Naive B cell (primary cell): ENCODE results near the gene PTGFR. TPM values are rescaled to one million over a fixed set of nuclear protein-coding genes. Genes with fewer than 3 reads are reported as not detected.

Experiments used
- ATAC-seq, 2 donors: fragments of 150-1000 bp; cut with Tn5 transposase; 2 replicates each; pipeline ENCODE4 v1.10.0; 2021; ENCODE audit warnings: low read depth in 2 of 2, mild to moderate bottlenecking in 2 of 2, moderate library complexity in 2 of 2
- DNase-seq: peaks from one replicate; pipeline ENCODE4 v3.0.0; 2022
- H3K27ac Mint-ChIP-seq, 6 donors: one replicate each; pipeline ENCODE4 v1.8.0; 2020 to 2022; ENCODE audit warnings: mild to moderate bottlenecking in 6 of 6, mixed read lengths in 6 of 6, moderate library complexity in 5 of 6, inconsistent platforms in 2 of 6
- H3K27me3 Mint-ChIP-seq, 3 donors: one replicate each; pipeline ENCODE4 v1.8.0; 2021 to 2022; ENCODE audit warnings: mixed read lengths in 3 of 3, mild to moderate bottlenecking in 1 of 3
- H3K36me3 Mint-ChIP-seq, 2 donors: one replicate each; pipeline ENCODE4 v1.8.0; 2020 to 2022; ENCODE audit warnings: mixed read lengths in 2 of 2, inconsistent platforms in 1 of 2, mild to moderate bottlenecking in 1 of 2
- H3K4me1 Mint-ChIP-seq, 3 donors: one replicate each; pipeline ENCODE4 v1.8.0; 2020 to 2022; ENCODE audit warnings: mixed read lengths in 3 of 3, inconsistent platforms in 1 of 3, mild to moderate bottlenecking in 1 of 3, moderate library complexity in 1 of 3
- H3K4me3 Mint-ChIP-seq, 8 donors: one replicate each; pipeline ENCODE4 v1.8.0; 2020 to 2022; ENCODE audit warnings: mild to moderate bottlenecking in 8 of 8, mixed read lengths in 8 of 8, moderate library complexity in 8 of 8, inconsistent platforms in 2 of 8
- H3K9me3 Mint-ChIP-seq, 7 donors: one replicate each; pipeline ENCODE4 v1.8.0; 2020 to 2022; ENCODE audit warnings: mixed read lengths in 7 of 7, mild to moderate bottlenecking in 5 of 7, inconsistent platforms in 2 of 7, moderate library complexity in 1 of 7
- polyA plus RNA-seq, 6 donors: library from polyadenylated mRNA; unstranded; fragments of 300-500 nt; fragmentation: Illumina TruSeq; gene quantifications; one replicate each; pipeline ENCODE4 v1.2.3, GENCODE V29; 2021; ENCODE audit warnings: low read depth in 6 of 6

PTGFR gene
- polyA plus RNA-seq, 6 donors from 2014 or later: not detected

- Mint-ChIP-seq H3K27ac (peak overlapping the region in 1 of 6 donors; percentile 24), H3K9me3 (peaks cover 0 to 29% (median 8%) of the 10 kb centered on the region in 7 donors), H3K36me3 (no peaks in the 10 kb centered on the region), H3K4me3 (peak overlapping the region in 1 of 8 donors; percentile 59), H3K4me1 (peaks cover 0 to 9% (median 6%) of the 10 kb centered on the region in 3 donors), H3K27me3 (peaks cover 25 to 43% (median 37%) of the 10 kb centered on the region in 3 donors)
- DNase-seq (no peak), ATAC-seq (no peak)
Observed at GRCh38 chr1:78491451-78492071, 787 bp downstream of the PTGFR start.

GRCh38 chr1:78492386-78492950 lies 1.7 kb downstream of the PTGFR start:
- Mint-ChIP-seq H3K9me3 (peaks cover 0 to 27% (median 8%) of the 10 kb centered on the region in 7 donors), H3K4me1 (peaks cover 0 to 9% (median 6%) of the 10 kb centered on the region in 3 donors), H3K27ac (no peak overlapping the region), H3K27me3 (peaks cover 25 to 43% (median 37%) of the 10 kb centered on the region in 3 donors), H3K36me3 (no peaks in the 10 kb centered on the region), H3K4me3 (no peak overlapping the region)
- ATAC-seq (no peak), DNase-seq (no peak)

DNA sequence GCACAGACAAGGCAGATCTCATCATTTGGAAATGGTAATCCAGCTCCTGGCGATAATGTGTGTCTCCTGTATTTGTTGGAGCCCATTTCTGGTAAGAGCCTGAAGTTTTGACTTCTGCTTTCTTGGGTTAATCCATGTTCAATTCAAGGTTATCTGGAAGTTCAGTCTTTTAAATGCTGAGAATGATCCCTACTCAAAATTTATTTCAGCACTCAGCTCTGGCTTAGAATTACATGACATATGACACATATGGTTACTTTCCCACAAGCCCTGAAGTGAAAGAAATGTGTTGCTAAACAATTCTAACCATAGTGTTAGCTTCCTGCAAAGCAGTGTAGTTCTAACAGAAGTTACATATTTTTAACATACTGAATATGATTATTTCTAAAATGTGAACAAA lies 2.7 kb downstream of the PTGFR start:
- Mint-ChIP-seq H3K4me1 (peaks cover 0 to 9% (median 6%) of the 10 kb centered on the region in 3 donors), H3K27me3 (peaks cover 25 to 41% (median 36%) of the 10 kb centered on the region in 3 donors), H3K9me3 (peaks cover 0 to 17% (median 8%) of the 10 kb centered on the region in 7 donors), H3K36me3 (no peaks in the 10 kb centered on the region), H3K27ac (no peak overlapping the region), H3K4me3 (no peak overlapping the region)
- ATAC-seq: no peak
- no peak for DNase-seq

DNA sequence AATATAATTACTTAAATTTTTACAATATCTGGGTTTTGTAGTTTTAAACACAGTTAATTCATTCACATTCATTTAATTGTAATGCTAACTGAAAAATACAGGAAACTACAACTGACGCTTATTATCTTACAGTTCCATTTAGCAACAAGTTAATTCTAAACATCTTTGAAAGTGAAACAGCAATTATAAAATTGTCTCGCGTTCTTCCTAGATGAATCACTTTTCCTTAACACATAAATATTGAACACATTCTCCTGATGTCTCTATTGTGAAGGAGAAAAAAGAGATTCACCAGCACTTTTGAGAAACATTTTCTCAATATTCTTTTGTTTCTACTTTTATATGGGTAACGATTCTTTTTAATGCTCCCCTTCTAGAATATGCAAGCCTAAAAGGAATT lies 6.4 kb downstream of the PTGFR start:
- Mint-ChIP-seq H3K36me3 (no peaks in the 10 kb centered on the region), H3K4me1 (no peaks in the 10 kb centered on the region), H3K9me3 (peaks cover 0 to 4% (median 0%) of the 10 kb centered on the region in 7 donors), H3K4me3 (no peak overlapping the region), H3K27ac (no peak overlapping the region), H3K27me3 (peaks cover under 1 to 7% (median 5%) of the 10 kb centered on the region in 3 donors)
- ATAC-seq: no peak
- no peak for DNase-seq

GRCh38 chr1:78500529-78500928 lies 9.8 kb downstream of the PTGFR start:
- Mint-ChIP-seq H3K27ac (no peak overlapping the region), H3K36me3 (no peaks in the 10 kb centered on the region), H3K4me1 (no peaks in the 10 kb centered on the region), H3K4me3 (no peak overlapping the region), H3K9me3 (peaks cover 0 to 4% (median 0%) of the 10 kb centered on the region in 7 donors), H3K27me3 (no peaks in the 10 kb centered on the region)
- DNase-seq (no peak), ATAC-seq (no peak)

DNA sequence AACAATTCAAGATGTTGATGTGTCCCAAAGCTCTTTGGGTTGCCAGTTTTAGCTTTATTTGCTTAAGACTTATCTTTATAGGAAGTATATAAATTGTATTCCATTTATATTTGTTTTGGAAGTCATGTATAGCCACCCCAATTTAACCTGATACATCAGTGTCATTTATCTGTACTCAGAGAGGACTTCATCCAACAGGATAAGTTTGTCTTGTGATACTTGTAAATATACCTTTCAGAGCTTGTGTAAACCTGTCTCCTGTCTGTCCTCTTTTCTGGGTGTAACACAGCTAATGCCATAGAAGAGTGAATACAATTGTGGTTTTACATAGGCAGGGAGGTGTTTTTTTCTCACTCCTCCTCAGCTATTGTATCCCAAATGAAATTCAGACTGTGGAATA lies 10.4 kb downstream of the PTGFR start:
- no peaks in the 10 kb centered on the region for H3K36me3 Mint-ChIP-seq
- H3K27ac Mint-ChIP-seq: no peak overlapping the region
- no peaks in the 10 kb centered on the region for H3K27me3 Mint-ChIP-seq
- DNase-seq (no peak), ATAC-seq (no peak)
- H3K9me3 Mint-ChIP-seq: peaks cover 0 to 4% (median 0%) of the 10 kb centered on the region in 7 donors
- H3K4me3 Mint-ChIP-seq: no peak overlapping the region
- no peaks in the 10 kb centered on the region for H3K4me1 Mint-ChIP-seq

DNA sequence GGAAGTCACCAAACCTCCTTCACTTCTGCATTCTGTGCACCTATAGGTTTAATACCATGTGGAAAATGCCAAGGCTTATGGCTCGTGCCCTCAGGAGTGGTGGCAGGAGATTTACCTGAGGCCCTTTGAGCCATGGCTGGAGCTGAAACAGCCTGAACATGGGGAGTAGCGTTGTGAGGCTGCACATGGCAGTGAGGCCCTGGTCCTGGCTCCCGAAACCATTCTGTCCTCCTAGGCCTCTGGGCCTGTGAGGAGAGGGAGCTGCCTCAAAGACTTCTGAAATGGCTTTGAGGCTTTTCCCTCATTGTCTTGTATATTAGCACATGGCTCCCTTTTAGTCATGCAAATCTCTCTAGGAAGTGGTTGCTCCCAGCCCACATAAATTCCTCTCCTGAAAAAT lies 20.6 kb downstream of the PTGFR start:
- Mint-ChIP-seq H3K36me3 (peaks cover 4 to 16% of the 10 kb centered on the region in 2 donors), H3K27ac (no peak overlapping the region), H3K4me3 (peak overlapping the region in 1 of 8 donors; percentile 58), H3K27me3 (peaks cover 0 to 8% (median 0%) of the 10 kb centered on the region in 3 donors), H3K9me3 (peaks cover 13 to 36% (median 20%) of the 10 kb centered on the region in 7 donors), H3K4me1 (no peaks in the 10 kb centered on the region)
- ATAC-seq (no peak), DNase-seq (no peak)

DNA sequence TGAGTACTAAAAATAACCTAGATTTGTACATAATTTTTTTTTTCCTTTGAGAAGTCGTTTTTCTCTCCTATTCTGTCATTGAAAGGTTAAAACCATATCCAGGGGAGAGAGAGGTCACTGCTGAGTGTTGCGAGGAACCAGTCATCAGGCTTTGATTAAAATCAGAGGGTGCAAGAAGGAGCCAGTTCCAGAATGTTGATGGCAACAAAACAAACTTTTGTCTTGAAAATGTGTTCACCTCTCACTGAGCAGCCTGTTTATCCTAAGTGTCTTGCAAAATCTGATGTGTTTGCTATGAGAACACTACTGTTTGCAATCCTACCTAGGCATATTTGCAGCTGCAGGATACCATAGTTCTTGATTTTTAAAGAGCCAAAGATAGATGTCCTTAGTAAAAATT lies 25.9 kb downstream of the PTGFR start:
- Mint-ChIP-seq H3K4me1 (no peaks in the 10 kb centered on the region), H3K4me3 (no peak overlapping the region)

DNA sequence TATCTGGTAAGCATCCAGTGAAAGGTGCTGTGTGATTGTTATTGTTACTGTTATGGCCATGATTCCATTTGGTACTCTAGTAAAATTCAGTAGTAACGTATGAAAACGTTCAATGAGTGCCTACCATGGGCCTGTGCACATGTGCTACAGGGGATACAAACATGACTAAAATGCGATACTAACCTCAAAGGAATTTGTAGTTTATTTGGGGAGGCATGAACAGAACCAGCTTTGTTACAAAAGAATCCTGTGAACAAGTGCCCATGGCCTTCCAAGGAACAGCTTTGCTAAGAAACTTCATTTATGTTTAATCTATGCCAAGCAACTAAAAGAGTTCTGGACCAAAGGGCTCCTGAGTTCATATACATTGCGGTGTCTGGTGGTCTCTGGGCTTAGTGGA lies 28.7 kb downstream of the PTGFR start:
- no peak overlapping the region for H3K4me3 Mint-ChIP-seq
- no peaks in the 10 kb centered on the region for H3K27me3 Mint-ChIP-seq
- DNase-seq: no peak
- no peak overlapping the region for H3K27ac Mint-ChIP-seq
- H3K9me3 Mint-ChIP-seq: peaks cover 0 to 1% (median 0%) of the 10 kb centered on the region in 7 donors
- ATAC-seq: no peak
- H3K4me1 Mint-ChIP-seq: no peaks in the 10 kb centered on the region
- no peaks in the 10 kb centered on the region for H3K36me3 Mint-ChIP-seq

More for the DNA sequence above, 25.9 kb downstream of the PTGFR start:
- H3K9me3 Mint-ChIP-seq: peaks cover 6 to 16% (median 8%) of the 10 kb centered on the region in 7 donors
- no peak for ATAC-seq
- H3K27ac Mint-ChIP-seq: no peak overlapping the region
- peaks cover 0 to 8% (median 0%) of the 10 kb centered on the region in 3 donors for H3K27me3 Mint-ChIP-seq
- DNase-seq: no peak
- peaks cover 4 to 7% of the 10 kb centered on the region in 2 donors for H3K36me3 Mint-ChIP-seq

GRCh38 chr1:78520216-78520615 lies 29.4 kb downstream of the PTGFR start:
- H3K36me3 Mint-ChIP-seq: no peaks in the 10 kb centered on the region
- no peaks in the 10 kb centered on the region for H3K27me3 Mint-ChIP-seq
- no peaks in the 10 kb centered on the region for H3K4me1 Mint-ChIP-seq
- DNase-seq (no peak), ATAC-seq (no peak)
- H3K27ac Mint-ChIP-seq: no peak overlapping the region
- H3K9me3 Mint-ChIP-seq: no peaks in the 10 kb centered on the region
- no peak overlapping the region for H3K4me3 Mint-ChIP-seq

- Mint-ChIP-seq H3K9me3 (no peaks in the 10 kb centered on the region), H3K4me3 (no peak overlapping the region), H3K4me1 (no peaks in the 10 kb centered on the region), H3K27ac (no peak overlapping the region), H3K36me3 (no peaks in the 10 kb centered on the region), H3K27me3 (no peaks in the 10 kb centered on the region)
- DNase-seq: no peak
- ATAC-seq: no peak
Observed at GRCh38 chr1:78520843-78521242, 30.1 kb downstream of the PTGFR start.

- Mint-ChIP-seq H3K9me3 (peaks cover 0 to 3% (median 0%) of the 10 kb centered on the region in 7 donors), H3K27me3 (no peaks in the 10 kb centered on the region), H3K4me3 (no peak overlapping the region), H3K4me1 (no peaks in the 10 kb centered on the region), H3K27ac (no peak overlapping the region), H3K36me3 (no peaks in the 10 kb centered on the region)
- no peak for DNase-seq
- no peak for ATAC-seq
Observed at GRCh38 chr1:78522136-78522535, 31.4 kb downstream of the PTGFR start.

GRCh38 chr1:78526496-78526895 lies 35.7 kb downstream of the PTGFR start:
- Mint-ChIP-seq H3K27ac (no peak overlapping the region), H3K4me3 (no peak overlapping the region), H3K9me3 (peaks cover 0 to 3% (median 0%) of the 10 kb centered on the region in 7 donors), H3K27me3 (no peaks in the 10 kb centered on the region), H3K36me3 (no peaks in the 10 kb centered on the region), H3K4me1 (no peaks in the 10 kb centered on the region)
- DNase-seq (no peak), ATAC-seq (no peak)

DNA sequence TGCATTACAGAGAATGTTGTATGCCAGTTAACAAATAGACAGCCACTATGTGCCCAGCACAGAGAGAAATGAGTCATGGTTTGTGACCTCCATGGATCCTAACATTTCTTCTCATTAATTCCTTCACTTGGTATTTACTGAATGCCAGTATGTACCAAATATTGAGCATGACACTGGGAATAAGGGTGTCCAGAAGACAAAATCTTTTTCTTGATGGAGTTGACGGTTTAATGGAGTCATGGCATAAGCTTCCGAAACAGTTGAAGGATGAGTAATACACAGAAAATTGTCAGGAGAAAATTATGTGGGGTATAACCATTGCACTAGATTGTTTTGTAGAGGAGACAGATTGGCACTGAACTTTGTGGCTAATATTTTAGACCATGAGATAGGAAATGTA lies 36.9 kb downstream of the PTGFR start:
- DNase-seq: no peak
- Mint-ChIP-seq H3K4me1 (no peaks in the 10 kb centered on the region), H3K27me3 (peaks cover 0 to 5% (median 0%) of the 10 kb centered on the region in 3 donors), H3K36me3 (no peaks in the 10 kb centered on the region), H3K9me3 (peaks cover 0 to 3% (median 0%) of the 10 kb centered on the region in 7 donors), H3K4me3 (no peak overlapping the region), H3K27ac (no peak overlapping the region)
- no peak for ATAC-seq
